Fibroblast of villous mesenchyme (primary cell): ENCODE results near the gene RUNDC1. TPM values are rescaled to one million over a fixed set of nuclear protein-coding genes. Genes with fewer than 3 reads are reported as not detected.

Source experiments
- DNase-seq: peaks from one replicate; pipeline ENCODE4 v3.0.0-alpha.2; 2010; ENCODE audit warnings: low read depth
- H3K4me3 ChIP-seq: 2 replicates; pipeline ENCODE4 v1.5.1; 2011; ENCODE audit warnings: low read depth, mild to moderate bottlenecking, low read length
- CTCF ChIP-seq: IDR thresholded peaks from 2 replicates; pipeline ENCODE4 v1.5.1; 2012; ENCODE audit warnings: low read depth, mild to moderate bottlenecking, low read length; ENCODE audit not compliant: insufficient read depth
- total RNA-seq: library from RNA; depleted of rRNA; stranded (reverse); fragments of >200 nt; gene quantifications from 2 replicates; pipeline ENCODE4 v1.2.3, GENCODE V29; 2012

Gene RUNDC1
- total RNA-seq, 1 donor: 11.2 TPM

- DNase-seq: no peak
- TF ChIP-seq CTCF: no peak
- H3K4me3 ChIP-seq: no peak overlapping the region
Observed at GRCh38 chr17:43014649-43015542, 34.5 kb downstream of the RUNDC1 start.

- H3K4me3 ChIP-seq: no peak overlapping the region
- TF ChIP-seq CTCF: no peak
- no peak for DNase-seq
Observed at GRCh38 chr17:43015579-43015978, 35.2 kb downstream of the RUNDC1 start.

GRCh38 chr17:43016216-43016615 lies 35.9 kb downstream of the RUNDC1 start:
- no peak for TF ChIP-seq CTCF
- DNase-seq: no peak
- H3K4me3 ChIP-seq: no peak overlapping the region

- DNase-seq: no peak
- TF ChIP-seq CTCF: no peak
- H3K4me3 ChIP-seq: no peak overlapping the region
Observed at GRCh38 chr17:43018008-43018853, 37.9 kb downstream of the RUNDC1 start.

GRCh38 chr17:43018932-43019331 lies 38.6 kb downstream of the RUNDC1 start:
- peak overlapping the region; percentile 99 for H3K4me3 ChIP-seq
- DNase-seq: peak; percentile 74
- no peak for TF ChIP-seq CTCF

- peak overlapping the region; percentile 99 for H3K4me3 ChIP-seq
- no peak for TF ChIP-seq CTCF
- DNase-seq: peak; percentile 44
Observed at GRCh38 chr17:43019418-43019817, 39.1 kb downstream of the RUNDC1 start.
